GM12878 (cell line): ENCODE results near the gene F3. TPM values are rescaled to one million over a fixed set of nuclear protein-coding genes. Genes with fewer than 3 reads are reported as not detected.

Experiments used
- ATAC-seq: fragments of 200-7000 bp; cut with Tn5 transposase; 3 replicates; pipeline ENCODE4 v1.9.1; 2020; ENCODE audit warnings: mild to moderate bottlenecking, moderate library complexity
- BruUV-seq: library from RNA; stranded (reverse); fragments of 400-500 nt; replicated peaks from 2 replicates; lab custom pipeline; 2021; lab: Mats Ljungman, UMichigan
- CTCF ChIA-PET: fragments of 300-600 bp; sonication (Branson Sonifier 250); formaldehyde crosslinking; extraction: SDS; loops from one replicate; lab custom pipeline; 2021; ENCODE audit warnings: inconsistent platforms; lab: Yijun Ruan, JAX
- POLR2A ChIA-PET: fragments of 350-600 bp; formaldehyde crosslinking; extraction: SDS; loops from one replicate; lab custom pipeline; 2021; ENCODE audit warnings: inconsistent platforms; lab: Charles Lee
- RAD21 ChIA-PET: fragments of 300-600 bp; sonication (Branson Sonifier 250); formaldehyde crosslinking; loops from one replicate; lab custom pipeline; 2023; ENCODE audit warnings: antibody characterized with exemption; ENCODE audit not compliant: unreplicated experiment; lab: Charles Lee
- SMC1A ChIA-PET: fragments of 300-600 bp; sonication (Branson Sonifier 250); formaldehyde crosslinking; loops from one replicate; lab custom pipeline; 2023; ENCODE audit not compliant: unreplicated experiment, uncharacterized antibody; lab: Charles Lee
- DNase-seq: peaks from one replicate; pipeline ENCODE4 v3.0.0-alpha.2; 2011; ENCODE audit warnings: low read depth, low spot score
- FAIRE-seq: peaks from 3 replicates; lab custom pipeline; 2011; peaks lifted over from hg19 to GRCh38; lab: Jason Lieb, UNC
- H2AFZ ChIP-seq: 2 replicates; pipeline ENCODE4 v1.6.0; 2011; ENCODE audit warnings: low read depth, low read length, control low read depth; ENCODE audit not compliant: control insufficient read depth
- H3K27ac ChIP-seq: 2 replicates; pipeline ENCODE4 v1.5.1; 2011; ENCODE audit warnings: control low read depth; ENCODE audit not compliant: control insufficient read depth, insufficient read depth
- H3K27me3 ChIP-seq, 2 experiments: replicated peaks in 1 of 2; 2 replicates each; pipeline versions ENCODE4 v1.6.0 to v1.6.1; 2011; ENCODE audit warnings: low read length in 1 of 2; ENCODE audit not compliant: control insufficient read depth in 2 of 2, insufficient read depth in 2 of 2
- H3K36me3 ChIP-seq, 2 experiments: 2 replicates each; pipeline ENCODE4 v1.5.1; 2011; ENCODE audit warnings: low read length in 1 of 2; ENCODE audit not compliant: control insufficient read depth in 2 of 2, insufficient read depth in 2 of 2
- H3K4me1 ChIP-seq: 2 replicates; pipeline ENCODE4 v1.6.1; 2011; ENCODE audit warnings: mild to moderate bottlenecking, low read length, moderate library complexity, mixed read lengths; ENCODE audit not compliant: control insufficient read depth, insufficient read depth
- H3K4me2 ChIP-seq: 2 replicates; pipeline ENCODE4 v1.6.0; 2011; ENCODE audit warnings: control low read depth; ENCODE audit not compliant: control insufficient read depth, insufficient read depth
- H3K4me3 ChIP-seq: fragments of 200-600 bp; sonication (generic); 2 replicates; pipeline ENCODE4 v1.5.1; 2016
- H3K79me2 ChIP-seq: 2 replicates; pipeline ENCODE4 v1.6.0; 2011; ENCODE audit warnings: low read length; ENCODE audit not compliant: control insufficient read depth, insufficient read depth
- H3K9ac ChIP-seq: 2 replicates; pipeline ENCODE4 v1.8.0; 2011; ENCODE audit warnings: low read length, control low read depth, mixed read lengths; ENCODE audit not compliant: control insufficient read depth, insufficient read depth
- H3K9me3 ChIP-seq: replicated peaks from 3 replicates; pipeline ENCODE4 v1.5.1; 2011; ENCODE audit warnings: mild to moderate bottlenecking, low read length; ENCODE audit not compliant: control insufficient read depth, insufficient read depth
- H4K20me1 ChIP-seq: 2 replicates; pipeline ENCODE4 v1.6.0; 2011; ENCODE audit not compliant: control insufficient read depth, insufficient read depth
- BMI1 ChIP-seq: fragments of 450-650 bp; IDR thresholded peaks from 2 replicates; pipeline ENCODE4 v1.6.1; 2016; ENCODE audit warnings: mild to moderate bottlenecking, moderate library complexity, borderline replicate concordance
- CBFB ChIP-seq: IDR thresholded peaks from 2 replicates; pipeline ENCODE4 v1.6.1; 2016; ENCODE audit warnings: antibody characterized with exemption, low read depth
- CHD2 ChIP-seq: IDR thresholded peaks from 2 replicates; pipeline ENCODE4 v1.6.1; 2011; ENCODE audit warnings: low read depth, low read length, improper control_type of control experiment, borderline replicate concordance
- KLF5 ChIP-seq: fragments of 450-650 bp; IDR thresholded peaks from 2 replicates; pipeline ENCODE4 v1.6.1; 2014; ENCODE audit warnings: mild to moderate bottlenecking; ENCODE audit not compliant: partially characterized antibody
- RCOR1 ChIP-seq: conservative IDR thresholded peaks from 2 replicates; pipeline ENCODE4 v1.6.1; 2012; ENCODE audit warnings: low read depth, low read length, improper control_type of control experiment
- WGBS: methylation state at CpG from one replicate; pipeline ENCODE4 v1.1.6; 2016; ENCODE audit warnings: low lambda C conversion rate; ENCODE audit not compliant: insufficient replicate concordance, insufficient coverage; ENCODE audit errors: missing lambda C conversion rate; 5-methylcytosine and 5-hydroxymethylcytosine counted together
- in situ Hi-C: fragments of 300-500 bp; cut with MboI; formaldehyde crosslinking; loops from 9 replicates; pipeline ENCODE4 v1.14.3; 2018; ENCODE audit warnings: mixed read lengths
- intact Hi-C: fragments of 100-400 bp; cut with micrococcal nuclease; formaldehyde crosslinking; loops from one replicate; pipeline ENCODE4 v1.14.2; 2022; ENCODE audit not compliant: unreplicated experiment
- polyA plus RNA-seq, 11 experiments: library from polyadenylated mRNA; depleted of rRNA in 4 of 11; unstranded in 6 of 11; stranded (reverse) in 5 of 11; fragments of >200 nt; fragmentation: Nextera tagmentation in 4 of 11; fragmentation: Illumina TruSeq in 1 of 11; extraction: Ambion mirVana in 4 of 11; extraction: Trizol in 1 of 11; gene quantifications; 1 replicate in 1 of 11; 2 replicates in 10 of 11; pipeline versions ENCODE4 v1.2.1 to v1.2.3, GENCODE V29; 2011 to 2016; ENCODE audit warnings: inconsistent platforms in 2 of 11, missing spikeins in 2 of 11, low read depth in 1 of 11
- total RNA-seq, 4 experiments: library from RNA; depleted of rRNA in 3 of 4; stranded (reverse); fragments of >200 nt in 3 of 4; fragmentation: Illumina TruSeq in 1 of 4; extraction: Trizol in 1 of 4; gene quantifications; 2 replicates each; pipeline versions ENCODE4 v1.2.1 to v1.2.3, GENCODE V29; 2013 to 2021
- TF ChIP-seq, protein P1 (sequence below): IDR thresholded peaks from 2 replicates; pipeline ENCODE4 v1.6.1; 2011; ENCODE audit warnings: low read depth, low read length, improper control_type of control experiment, borderline replicate concordance

Gene F3
- total and polyA plus RNA-seq, 10 of the 15 experiments (the other 5 are each of a cell fraction or from before 2014, with no cell fraction given) = 0.18 to 0.33 TPM; not detected in 8

DNA sequence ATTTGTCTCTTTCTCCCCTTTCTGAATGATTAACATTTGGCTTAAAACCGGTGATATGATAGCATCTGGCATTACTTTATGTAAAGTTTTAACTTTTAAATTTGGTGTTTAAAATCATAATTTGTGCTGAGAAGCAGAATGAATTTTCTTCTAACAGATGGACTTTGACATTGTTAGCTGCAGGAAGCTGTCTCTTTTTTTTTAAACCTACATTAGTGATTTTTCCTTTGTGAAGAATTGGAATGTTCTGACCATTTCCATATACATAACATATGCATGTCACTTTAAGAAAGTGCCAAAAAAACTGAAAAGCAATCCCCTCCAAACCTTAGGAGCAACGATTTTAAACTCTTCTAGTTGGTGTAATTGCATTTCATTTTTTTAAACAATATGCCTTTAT, 22.2 kb downstream of the F3 start (continued):
- TF ChIP-seq RCOR1 (no peak), BMI1 (no peak), KLF5 (no peak), CHD2 (no peak)

DNA sequence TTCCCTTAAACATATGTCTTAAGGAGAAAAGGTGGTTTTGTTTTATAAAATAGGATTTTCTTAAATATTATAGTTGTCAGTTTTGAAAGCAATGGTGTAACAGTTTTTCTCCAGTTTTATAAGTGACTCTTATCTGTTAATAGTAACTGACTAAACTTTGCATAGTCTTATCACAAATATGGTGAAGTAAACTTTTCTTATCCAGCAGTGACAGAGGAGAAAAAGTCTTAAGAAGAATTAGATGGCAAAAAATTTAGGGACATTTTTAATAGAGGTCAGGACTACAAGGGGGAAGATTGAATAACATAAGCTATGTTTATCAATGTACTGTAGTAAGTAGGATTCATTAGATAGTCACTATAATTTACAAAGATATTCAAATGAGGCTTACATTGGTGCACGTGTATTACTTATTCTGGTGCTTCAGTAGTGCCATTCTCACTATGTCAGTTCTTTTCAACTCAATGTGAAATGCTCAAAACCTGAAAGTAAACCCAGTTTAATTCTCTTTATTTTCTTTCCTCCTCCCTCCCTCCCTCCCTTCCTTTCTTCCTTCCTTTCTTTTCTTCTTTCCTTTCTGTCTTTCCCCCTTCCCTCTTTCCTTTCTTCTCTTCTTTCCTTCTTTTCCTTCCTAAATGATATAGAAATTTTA, 26.1 kb downstream of the F3 start:
- H4K20me1 ChIP-seq = no peaks in the 10 kb centered on the region
- POLR2A ChIA-PET = no interaction called here
- H3K79me2 ChIP-seq = no peaks in the 10 kb centered on the region
- 52% methylated on average over 1 of the region's 1 CpG for WGBS
- in situ Hi-C loops = no loop called here
- RAD21 ChIA-PET = interaction anchor here (1.2 to 1.9 kb wide), 3 partner anchors 288 to 291 kb away, joined by 3 to 16 read pairs (median 4); no protein-coding TSS in a partner anchor
- no peaks in the 10 kb centered on the region for H3K27me3 ChIP-seq
- H3K9me3 ChIP-seq = no peaks in the 10 kb centered on the region
- no peak overlapping the region for H3K4me3 ChIP-seq
- no peak overlapping the region for H2AFZ ChIP-seq
- CTCF ChIA-PET = interaction anchor here (1.0 to 12.6 kb wide), 6 partner anchors 14 to 289 kb away, joined by 3 to 127 read pairs (median 6); no protein-coding TSS in a partner anchor
- no peak overlapping the region for H3K4me2 ChIP-seq
- no TSS peak for BruUV-seq
- SMC1A ChIA-PET = interaction anchor here (1.0 to 1.3 kb wide), 3 partner anchors 12 to 476 kb away, joined by 3 read pairs; no protein-coding TSS in a partner anchor
- H3K36me3 ChIP-seq = no peaks in the 10 kb centered on the region
- H3K9ac ChIP-seq = no peak overlapping the region
- FAIRE-seq (no peak), DNase-seq (no peak), ATAC-seq (no peak)
- no peak overlapping the region for H3K27ac ChIP-seq
- H3K4me1 ChIP-seq = no peaks in the 10 kb centered on the region
- intact Hi-C loops = loop anchor here (2.0 kb wide), 1 partner anchor 287 kb away; no protein-coding TSS in a partner anchor
- TF ChIP-seq CBFB = no peak
- TF ChIP-seq, protein P1, sequence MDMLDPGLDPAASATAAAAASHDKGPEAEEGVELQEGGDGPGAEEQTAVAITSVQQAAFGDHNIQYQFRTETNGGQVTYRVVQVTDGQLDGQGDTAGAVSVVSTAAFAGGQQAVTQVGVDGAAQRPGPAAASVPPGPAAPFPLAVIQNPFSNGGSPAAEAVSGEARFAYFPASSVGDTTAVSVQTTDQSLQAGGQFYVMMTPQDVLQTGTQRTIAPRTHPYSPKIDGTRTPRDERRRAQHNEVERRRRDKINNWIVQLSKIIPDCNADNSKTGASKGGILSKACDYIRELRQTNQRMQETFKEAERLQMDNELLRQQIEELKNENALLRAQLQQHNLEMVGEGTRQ = no peak
